ENCODE measurements around the gene EPO. TPM values are rescaled to one million over a fixed set of nuclear protein-coding genes. Genes with fewer than 3 reads are reported as not detected.

EPO gene
- total RNA-seq, 2 donors from 2014 or later: 0.33 TPM; not detected in 1

DNA sequence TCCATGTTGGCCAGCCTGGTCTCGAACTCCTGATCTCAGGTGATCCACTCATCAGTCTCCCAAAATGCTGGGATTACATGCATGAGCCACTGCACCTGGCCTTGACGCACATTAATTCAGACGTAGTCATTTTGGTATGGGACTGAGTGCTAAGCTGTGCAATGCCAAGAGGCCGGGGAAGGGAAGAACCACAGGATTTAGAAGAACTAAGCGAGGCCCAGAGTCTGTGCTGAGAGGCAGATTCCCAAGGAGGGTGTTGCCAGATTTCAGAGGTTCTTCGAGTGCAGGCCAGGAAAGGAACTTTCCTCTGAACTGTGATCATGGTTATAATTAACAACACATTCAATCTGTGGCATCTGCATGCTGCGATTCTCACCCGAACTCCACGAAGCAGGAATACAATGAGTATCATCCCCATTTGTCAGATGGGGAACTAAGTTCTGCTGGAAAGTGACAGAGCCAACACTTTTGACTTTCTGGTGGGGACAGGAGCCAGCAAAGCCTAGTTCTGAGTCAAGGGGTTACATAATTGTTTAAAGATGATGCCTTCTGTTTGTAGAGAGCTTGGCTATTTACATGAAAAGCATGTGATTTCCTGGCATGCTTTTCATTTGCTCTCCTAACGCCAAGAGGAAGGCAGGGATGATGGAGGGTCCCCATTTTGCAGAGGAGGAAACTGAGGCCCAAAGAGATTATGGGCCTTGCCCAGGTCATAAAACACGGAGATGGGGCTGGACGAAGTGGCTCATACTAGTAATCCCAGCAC lies 6.9 kb downstream of the EPO start:
- TF ChIP-seq, protein P1, sequence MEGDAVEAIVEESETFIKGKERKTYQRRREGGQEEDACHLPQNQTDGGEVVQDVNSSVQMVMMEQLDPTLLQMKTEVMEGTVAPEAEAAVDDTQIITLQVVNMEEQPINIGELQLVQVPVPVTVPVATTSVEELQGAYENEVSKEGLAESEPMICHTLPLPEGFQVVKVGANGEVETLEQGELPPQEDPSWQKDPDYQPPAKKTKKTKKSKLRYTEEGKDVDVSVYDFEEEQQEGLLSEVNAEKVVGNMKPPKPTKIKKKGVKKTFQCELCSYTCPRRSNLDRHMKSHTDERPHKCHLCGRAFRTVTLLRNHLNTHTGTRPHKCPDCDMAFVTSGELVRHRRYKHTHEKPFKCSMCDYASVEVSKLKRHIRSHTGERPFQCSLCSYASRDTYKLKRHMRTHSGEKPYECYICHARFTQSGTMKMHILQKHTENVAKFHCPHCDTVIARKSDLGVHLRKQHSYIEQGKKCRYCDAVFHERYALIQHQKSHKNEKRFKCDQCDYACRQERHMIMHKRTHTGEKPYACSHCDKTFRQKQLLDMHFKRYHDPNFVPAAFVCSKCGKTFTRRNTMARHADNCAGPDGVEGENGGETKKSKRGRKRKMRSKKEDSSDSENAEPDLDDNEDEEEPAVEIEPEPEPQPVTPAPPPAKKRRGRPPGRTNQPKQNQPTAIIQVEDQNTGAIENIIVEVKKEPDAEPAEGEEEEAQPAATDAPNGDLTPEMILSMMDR (conservative IDR thresholded peaks at IDR 0.05): no peak
- no peak overlapping the region for H3K9ac ChIP-seq (ENCODE audit: extremely low read depth, low read length, poor library complexity, severe bottlenecking)
- 86 to 88% methylated on average over 9 to 12 of the region's 12 CpGs for WGBS, 2 experiments (ENCODE audit: insufficient coverage in 1 of 2, insufficient read length in 1 of 2)
- H3K27ac ChIP-seq (ENCODE audit: low read depth, low read length): no peak overlapping the region
- no peaks in the 10 kb centered on the region for H3K9me3 ChIP-seq (ENCODE audit: control insufficient read depth, low read length)
- H3K4me1 Mint-ChIP-seq: peaks cover 2% of the 10 kb centered on the region
- H3K27ac Mint-ChIP-seq: no peak overlapping the region
- DNase-seq: no peak
- no peak overlapping the region for H3K4me3 ChIP-seq (ENCODE audit: low read length)
- H3K9me3 Mint-ChIP-seq: no peaks in the 10 kb centered on the region
- no peaks in the 10 kb centered on the region for H3K36me3 ChIP-seq (ENCODE audit: control insufficient read depth, insufficient read depth, low read length)
- no peaks in the 10 kb centered on the region for H3K4me1 ChIP-seq (ENCODE audit: control insufficient read depth, insufficient read depth, low read length)
- H3K27me3 ChIP-seq (ENCODE audit: control insufficient read depth, insufficient read depth, low read length, poor library complexity, severe bottlenecking): peaks cover 18% of the 10 kb centered on the region
- no peaks in the 10 kb centered on the region for H3K36me3 Mint-ChIP-seq (ENCODE audit: low read depth)
- H3K27me3 Mint-ChIP-seq (ENCODE audit: insufficient read depth): peaks cover 34% of the 10 kb centered on the region
- H3K4me3 Mint-ChIP-seq: no peak overlapping the region

DNA sequence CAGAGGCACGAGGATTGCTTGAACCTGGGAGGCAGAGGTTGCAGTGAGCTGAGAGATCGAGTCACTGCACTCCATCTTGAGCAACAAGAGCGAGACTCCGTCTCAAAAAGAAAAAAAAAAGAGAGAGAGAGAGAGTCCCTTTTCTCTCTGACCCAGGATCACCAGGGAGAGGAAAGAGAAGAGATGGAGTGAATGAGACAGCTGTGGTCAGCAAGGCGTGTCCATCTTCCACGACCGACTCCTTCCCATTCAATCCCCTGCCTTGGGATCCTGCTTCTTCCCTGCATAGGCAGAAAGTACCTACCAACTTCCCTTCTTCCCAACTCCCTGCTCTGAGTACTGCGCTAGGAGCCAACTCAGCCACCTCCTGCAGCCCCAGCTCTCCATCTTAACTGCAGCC lies 7.9 kb downstream of the EPO start:
- Mint-ChIP-seq H3K27me3 (ENCODE audit: insufficient read depth) (peaks cover 24% of the 10 kb centered on the region), H3K4me3 (no peak overlapping the region), H3K9me3 (no peaks in the 10 kb centered on the region), H3K36me3 (ENCODE audit: low read depth) (no peaks in the 10 kb centered on the region), H3K4me1 (peaks cover 2% of the 10 kb centered on the region), H3K27ac (no peak overlapping the region)
- H3K27ac ChIP-seq (ENCODE audit: low read depth, low read length): no peak overlapping the region
- no peak overlapping the region for H3K4me3 ChIP-seq (ENCODE audit: low read length)
- no peaks in the 10 kb centered on the region for H3K9me3 ChIP-seq (ENCODE audit: control insufficient read depth, low read length)
- TF ChIP-seq, protein P1 (conservative IDR thresholded peaks at IDR 0.05): no peak
- H3K36me3 ChIP-seq (ENCODE audit: control insufficient read depth, insufficient read depth, low read length): no peaks in the 10 kb centered on the region
- DNase-seq: no peak
- 77 to 85% methylated on average over 5 to 8 of the region's 8 CpGs for WGBS, 2 experiments (ENCODE audit: insufficient coverage in 1 of 2, insufficient read length in 1 of 2)
- peaks cover 8% of the 10 kb centered on the region for H3K27me3 ChIP-seq (ENCODE audit: control insufficient read depth, insufficient read depth, low read length, poor library complexity, severe bottlenecking)
- H3K9ac ChIP-seq (ENCODE audit: extremely low read depth, low read length, poor library complexity, severe bottlenecking): no peak overlapping the region
- no peaks in the 10 kb centered on the region for H3K4me1 ChIP-seq (ENCODE audit: control insufficient read depth, insufficient read depth, low read length)

DNA sequence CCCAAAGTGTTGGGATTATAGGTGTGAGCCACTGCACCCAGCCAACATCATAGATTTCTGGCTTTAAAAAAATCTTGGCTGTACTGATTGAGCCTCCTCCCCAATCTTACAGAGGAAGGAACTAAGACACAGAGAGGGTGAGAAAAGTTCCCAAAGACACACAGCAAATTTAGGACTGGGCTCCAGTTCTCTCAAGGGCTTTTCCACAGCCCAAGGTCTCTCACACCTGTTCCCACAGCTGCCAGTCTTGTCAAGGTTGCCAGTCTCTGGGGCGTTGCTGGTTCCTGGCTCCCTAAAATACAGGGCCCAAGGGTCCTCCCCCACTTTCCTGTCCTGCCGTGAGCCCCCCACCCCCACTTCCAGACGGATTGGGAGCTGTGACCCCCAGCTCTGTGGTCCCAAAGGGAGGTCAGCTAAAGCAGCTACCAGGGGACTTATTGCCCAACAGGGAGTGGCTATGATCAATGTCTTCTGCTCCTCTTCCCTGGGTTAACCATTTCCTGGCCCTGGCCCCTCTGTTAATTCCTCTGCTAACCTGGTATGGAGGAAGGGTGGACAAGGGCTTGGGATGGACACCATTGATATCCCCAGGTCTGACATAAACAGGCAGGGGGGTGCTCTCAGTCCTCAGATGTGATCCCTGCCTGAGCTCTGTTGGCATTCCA lies 10.0 kb downstream of the EPO start:
- Histone ChIP-seq H3K27ac (ENCODE audit: low read depth, low read length) (no peak overlapping the region), H3K9ac (ENCODE audit: extremely low read depth, low read length, poor library complexity, severe bottlenecking) (no peak overlapping the region), H3K4me3 (ENCODE audit: low read length) (no peak overlapping the region), H3K9me3 (ENCODE audit: control insufficient read depth, low read length) (no peaks in the 10 kb centered on the region), H3K27me3 (ENCODE audit: control insufficient read depth, insufficient read depth, low read length, poor library complexity, severe bottlenecking) (no peaks in the 10 kb centered on the region), H3K36me3 (ENCODE audit: control insufficient read depth, insufficient read depth, low read length) (no peaks in the 10 kb centered on the region), H3K4me1 (ENCODE audit: control insufficient read depth, insufficient read depth, low read length) (no peaks in the 10 kb centered on the region)
- Mint-ChIP-seq H3K36me3 (ENCODE audit: low read depth) (no peaks in the 10 kb centered on the region), H3K4me3 (no peak overlapping the region), H3K9me3 (no peaks in the 10 kb centered on the region), H3K4me1 (no peaks in the 10 kb centered on the region), H3K27ac (no peak overlapping the region), H3K27me3 (ENCODE audit: insufficient read depth) (peaks cover 8% of the 10 kb centered on the region)
- 66% methylated on average over 3 of the region's 3 CpGs; no CpG with 5 or more reads in 1 of the 2 experiments for WGBS, 2 experiments (ENCODE audit: insufficient coverage in 1 of 2, insufficient read length in 1 of 2)
- TF ChIP-seq, protein P1 (conservative IDR thresholded peaks at IDR 0.05): no peak
- DNase-seq: no peak

Measured in endodermal cell (in vitro differentiated cells).